Activated CD8-positive, alpha-beta memory T cell treated with anti-CD3 and anti-CD28 coated beads for 48 hours (primary cell): ENCODE measurements around the gene TBC1D13.
"Not testable (repeated sequence)": the region's sequence is repeated elsewhere in the genome, so short reads cannot be mapped to it uniquely, and the experiment has no call there.

Experiments
- DNase-seq, 3 experiments: peaks; one replicate each; pipeline ENCODE4 v3.0.0-alpha.2; 2020; ENCODE audit warnings: low read depth in 2 of 3, low spot score in 2 of 3

TBC1D13 gene

GRCh38 chr9:128786681-128787601 lies at the start of gene TBC1D13:
Gene TBC1D13, plus strand, starts transcription at chr9:128787253. Its CDS starts 101 bp downstream, at chr9:128787354.
- DNase-seq = peak; percentile 80 to 88 (median 83)

GRCh38 chr9:128742401-128742800 lies 44.7 kb upstream of the TBC1D13 start:
- no peak for DNase-seq

- DNase-seq = no peak
Measured at GRCh38 chr9:128743421-128743820, 43.6 kb upstream of the TBC1D13 start.

GRCh38 chr9:128747241-128747640 lies 39.8 kb upstream of the TBC1D13 start:
- no peak for DNase-seq

GRCh38 chr9:128750926-128751595 lies 36.0 kb upstream of the TBC1D13 start:
- DNase-seq = no peak

GRCh38 chr9:128753627-128754026 lies 33.4 kb upstream of the TBC1D13 start:
- no peak for DNase-seq

GRCh38 chr9:128757602-128758001 lies 29.5 kb upstream of the TBC1D13 start:
- DNase-seq = no peak

- DNase-seq = no peak
Measured at GRCh38 chr9:128762671-128763449, 24.2 kb upstream of the TBC1D13 start.

GRCh38 chr9:128764361-128764760 lies 22.7 kb upstream of the TBC1D13 start:
- DNase-seq = no peak

- no peak for DNase-seq
Measured at GRCh38 chr9:128765499-128765898, 21.6 kb upstream of the TBC1D13 start.

- DNase-seq = no peak
Measured at GRCh38 chr9:128768606-128769005, 18.4 kb upstream of the TBC1D13 start.

- DNase-seq = no peak
Measured at GRCh38 chr9:128770286-128771030, 16.6 kb upstream of the TBC1D13 start.

- no peak for DNase-seq
Measured at GRCh38 chr9:128771094-128771721, 15.8 kb upstream of the TBC1D13 start.

GRCh38 chr9:128771745-128772519 lies 15.1 kb upstream of the TBC1D13 start, which contains the start of gene ZER1:
Gene ZER1, minus strand, starts transcription at chr9:128771927. Its CDS starts 16,362 bp downstream, at chr9:128755565.
- DNase-seq = peak; percentile 81 to 92 (median 89)

- DNase-seq = no peak
Measured at GRCh38 chr9:128773049-128773448, 14.0 kb upstream of the TBC1D13 start.

- DNase-seq = no peak
Measured at GRCh38 chr9:128774804-128775203, 12.2 kb upstream of the TBC1D13 start.

- not testable (repeated sequence) for DNase-seq
Measured at GRCh38 chr9:128780093-128780492, 7.0 kb upstream of the TBC1D13 start.

GRCh38 chr9:128781187-128782070 lies 5.6 kb upstream of the TBC1D13 start:
- DNase-seq = no peak
